Stimulated activated naive CD8-positive, alpha-beta T cell treated with anti-CD3 and anti-CD28 coated beads, Interleukin-15, Interleukin-2, amounts not matched to agents 100 ng/mL and 50 ng/mL, for 24 hours (primary cell): ENCODE measurements around the gene ATG5.

Experiments
- H3K27ac Mint-ChIP-seq: one replicate; pipeline ENCODE4 v1.8.0; 2021; ENCODE audit warnings: mild to moderate bottlenecking, mixed read lengths
- H3K27me3 Mint-ChIP-seq: one replicate; pipeline ENCODE4 v1.8.0; 2021; ENCODE audit warnings: mixed read lengths
- H3K36me3 Mint-ChIP-seq: one replicate; pipeline ENCODE4 v1.8.0; 2021; ENCODE audit warnings: low read depth, mixed read lengths
- H3K4me1 Mint-ChIP-seq: one replicate; pipeline ENCODE4 v1.8.0; 2021; ENCODE audit warnings: low read depth, mixed read lengths
- H3K4me3 Mint-ChIP-seq: one replicate; pipeline ENCODE4 v1.8.0; 2021; ENCODE audit warnings: mild to moderate bottlenecking, mixed read lengths
- H3K9me3 Mint-ChIP-seq: one replicate; pipeline ENCODE4 v1.8.0; 2021; ENCODE audit warnings: mixed read lengths

The ATG5 gene

GRCh38 chr6:106325336-106326178 lies at the start of gene ATG5:
Gene ATG5 (minus strand): TSS chr6:106325760. CDS start chr6:106316208, 9,552 bp downstream.
- peak within 1 kb of the TSS; percentile 98 for H3K27ac Mint-ChIP-seq
- H3K9me3 Mint-ChIP-seq = no peaks in the 10 kb centered on the region
- peaks cover 22% of the 10 kb centered on the region for H3K36me3 Mint-ChIP-seq
- peaks cover 47% of the 10 kb centered on the region for H3K4me1 Mint-ChIP-seq
- H3K4me3 Mint-ChIP-seq = peak within 1 kb of the TSS; percentile 97
- peaks cover 16% of the 10 kb centered on the region for H3K27me3 Mint-ChIP-seq

- H3K27me3 Mint-ChIP-seq = peaks cover 11% of the 10 kb centered on the region
- H3K27ac Mint-ChIP-seq = peak overlapping the region; percentile 84
- peak overlapping the region; percentile 45 for H3K4me3 Mint-ChIP-seq
- H3K36me3 Mint-ChIP-seq = no peaks in the 10 kb centered on the region
- H3K9me3 Mint-ChIP-seq = no peaks in the 10 kb centered on the region
- H3K4me1 Mint-ChIP-seq = peaks cover 21% of the 10 kb centered on the region
Observed at GRCh38 chr6:106373502-106374239, 48.1 kb upstream of the ATG5 start.

DNA sequence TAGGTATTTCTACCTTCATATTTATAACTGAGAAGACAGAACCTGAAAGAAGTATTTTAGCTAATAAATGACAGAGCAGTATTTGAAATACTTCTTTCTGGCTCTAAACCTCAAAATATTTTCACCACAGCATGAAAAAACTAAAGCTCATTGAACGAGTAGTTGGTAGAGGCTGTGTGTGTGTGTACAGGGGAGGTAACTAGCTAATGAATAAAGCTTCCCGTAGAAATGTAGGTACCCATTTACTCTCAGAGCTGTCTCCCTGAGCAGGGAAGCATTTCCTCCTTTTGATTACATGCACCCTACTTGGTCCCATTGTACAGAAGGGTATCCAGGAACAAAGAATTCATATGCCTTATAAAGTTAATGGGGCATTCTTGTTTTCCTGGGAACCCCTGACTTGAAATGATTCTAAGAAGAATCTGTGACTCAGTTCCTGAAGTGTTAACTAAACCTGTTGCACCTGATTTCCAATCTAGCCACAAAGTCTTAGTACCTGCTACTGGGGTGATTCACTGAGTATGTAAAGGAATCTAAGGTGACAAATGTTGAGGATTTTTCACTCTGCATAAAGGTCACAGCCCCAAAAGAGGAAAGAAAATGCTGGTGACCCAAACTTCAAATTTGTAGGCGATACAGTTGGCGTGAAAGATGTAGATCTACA lies 47.4 kb upstream of the ATG5 start:
- no peaks in the 10 kb centered on the region for H3K9me3 Mint-ChIP-seq
- H3K27ac Mint-ChIP-seq = peak overlapping the region; percentile 27
- H3K27me3 Mint-ChIP-seq = peaks cover 8% of the 10 kb centered on the region

DNA sequence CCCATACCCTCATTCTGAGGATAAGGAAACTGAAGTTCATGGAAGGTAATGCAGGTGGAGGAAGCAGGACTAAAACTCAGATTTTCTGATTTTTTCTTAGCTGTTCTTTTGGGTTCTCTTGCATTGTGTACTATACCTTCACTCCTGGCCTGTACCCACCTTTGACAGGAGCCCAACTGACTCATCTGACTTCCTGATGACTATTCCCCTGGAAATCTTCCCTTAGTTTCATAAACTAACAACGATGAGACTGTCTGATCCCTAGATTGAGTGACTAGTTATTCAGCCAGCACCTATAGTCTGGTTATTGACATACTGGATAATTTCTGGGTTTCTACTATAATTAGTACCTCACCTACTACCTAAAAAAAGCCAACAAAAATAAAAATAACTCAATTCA lies 45.1 kb upstream of the ATG5 start:
- peaks cover 21% of the 10 kb centered on the region for H3K4me1 Mint-ChIP-seq

More for the DNA sequence above, 47.4 kb upstream of the ATG5 start:
- Mint-ChIP-seq H3K36me3 (no peaks in the 10 kb centered on the region), H3K4me3 (peak overlapping the region; percentile 42), H3K4me1 (peaks cover 21% of the 10 kb centered on the region)

DNA sequence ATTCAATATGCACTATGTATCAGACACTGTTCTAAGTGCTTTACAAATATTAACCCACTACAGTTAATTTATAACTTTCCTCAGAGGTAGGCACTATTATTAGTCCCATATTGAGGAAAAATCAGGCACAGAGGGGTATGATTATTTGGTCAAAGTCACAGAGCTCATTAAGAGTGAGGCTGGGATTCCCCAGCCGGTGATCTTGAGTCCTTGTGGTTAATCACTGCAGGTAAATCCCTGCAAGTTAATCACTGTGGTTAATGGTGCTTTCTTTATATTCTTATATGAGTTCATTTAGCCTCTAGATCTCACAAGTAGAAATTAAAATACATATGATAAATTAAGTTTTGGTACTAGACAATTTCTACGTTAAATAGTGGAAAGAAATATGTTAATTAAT lies 44.2 kb upstream of the ATG5 start:
- no peak overlapping the region for H3K4me3 Mint-ChIP-seq
- peaks cover 21% of the 10 kb centered on the region for H3K4me1 Mint-ChIP-seq
- H3K36me3 Mint-ChIP-seq = no peaks in the 10 kb centered on the region
- H3K9me3 Mint-ChIP-seq = no peaks in the 10 kb centered on the region
- no peak overlapping the region for H3K27ac Mint-ChIP-seq
- H3K27me3 Mint-ChIP-seq = peaks cover 3% of the 10 kb centered on the region

More for the DNA sequence above, 45.1 kb upstream of the ATG5 start:
- peaks cover 3% of the 10 kb centered on the region for H3K27me3 Mint-ChIP-seq
- no peaks in the 10 kb centered on the region for H3K36me3 Mint-ChIP-seq
- no peak overlapping the region for H3K4me3 Mint-ChIP-seq
- H3K9me3 Mint-ChIP-seq = no peaks in the 10 kb centered on the region
- H3K27ac Mint-ChIP-seq = no peak overlapping the region

DNA sequence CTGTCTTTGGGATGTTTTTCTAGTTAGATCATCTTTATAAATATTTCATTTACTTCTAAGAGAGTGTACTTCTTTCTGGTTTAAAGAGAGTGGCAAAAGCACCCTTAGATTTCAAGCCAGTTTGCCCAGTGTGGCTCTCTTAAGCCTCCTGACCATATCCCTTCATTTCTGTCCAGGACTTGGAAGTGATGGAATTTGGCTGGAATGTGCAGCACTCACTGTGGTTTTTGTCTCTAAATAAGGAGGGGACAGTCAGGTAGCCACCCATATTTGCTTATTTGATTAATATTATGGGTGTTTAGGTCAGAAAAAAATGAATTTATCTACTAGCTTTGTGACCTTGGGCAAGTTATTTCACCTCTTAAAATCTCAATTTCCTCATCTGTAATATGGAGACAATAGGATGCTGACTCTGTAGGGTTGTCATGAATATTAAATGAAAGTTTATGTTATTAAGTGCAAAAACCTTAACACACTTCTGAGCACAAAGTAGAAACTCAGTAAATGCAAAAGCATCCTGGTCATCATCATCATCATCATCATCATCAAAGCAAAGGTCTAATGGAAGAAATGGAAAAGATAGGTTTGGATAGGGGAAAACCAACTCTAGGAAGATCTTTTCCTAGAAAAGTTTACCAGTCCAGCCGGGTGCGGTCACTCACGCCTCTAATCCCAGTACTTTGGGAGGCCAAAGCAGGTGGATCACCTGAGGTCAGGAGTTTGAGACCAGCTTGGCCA lies 38.0 kb upstream of the ATG5 start:
- peaks cover 12% of the 10 kb centered on the region for H3K4me1 Mint-ChIP-seq
- H3K36me3 Mint-ChIP-seq = no peaks in the 10 kb centered on the region
- H3K9me3 Mint-ChIP-seq = no peaks in the 10 kb centered on the region
- no peak overlapping the region for H3K27ac Mint-ChIP-seq
- H3K27me3 Mint-ChIP-seq = peaks cover 37% of the 10 kb centered on the region
- H3K4me3 Mint-ChIP-seq = no peak overlapping the region

- Mint-ChIP-seq H3K27me3 (peaks cover 60% of the 10 kb centered on the region), H3K4me1 (peaks cover 12% of the 10 kb centered on the region), H3K27ac (no peak overlapping the region), H3K36me3 (no peaks in the 10 kb centered on the region), H3K9me3 (no peaks in the 10 kb centered on the region), H3K4me3 (peak overlapping the region; percentile 73)
Observed at GRCh38 chr6:106360989-106361430, 35.5 kb upstream of the ATG5 start.

- peaks cover 12% of the 10 kb centered on the region for H3K4me1 Mint-ChIP-seq
- no peaks in the 10 kb centered on the region for H3K36me3 Mint-ChIP-seq
- peaks cover 65% of the 10 kb centered on the region for H3K27me3 Mint-ChIP-seq
- H3K4me3 Mint-ChIP-seq = peak within 1 kb of the TSS; percentile 73
- H3K27ac Mint-ChIP-seq = no peak within 1 kb of the TSS
- no peaks in the 10 kb centered on the region for H3K9me3 Mint-ChIP-seq
Observed at GRCh38 chr6:106360410-106360988, 34.9 kb upstream of the ATG5 start, which contains the start of gene CRYBG1. Gene CRYBG1 (plus strand): TSS chr6:106360717. CDS start chr6:106360909, 192 bp downstream.

GRCh38 chr6:106359959-106360409 lies 34.4 kb upstream of the ATG5 start:
- peaks cover 12% of the 10 kb centered on the region for H3K4me1 Mint-ChIP-seq
- H3K9me3 Mint-ChIP-seq = no peaks in the 10 kb centered on the region
- no peak overlapping the region for H3K27ac Mint-ChIP-seq
- H3K36me3 Mint-ChIP-seq = no peaks in the 10 kb centered on the region
- H3K4me3 Mint-ChIP-seq = peak overlapping the region; percentile 63
- peaks cover 69% of the 10 kb centered on the region for H3K27me3 Mint-ChIP-seq

GRCh38 chr6:106356378-106356777 lies 30.8 kb upstream of the ATG5 start:
- no peaks in the 10 kb centered on the region for H3K36me3 Mint-ChIP-seq
- peaks cover 11% of the 10 kb centered on the region for H3K4me1 Mint-ChIP-seq
- H3K9me3 Mint-ChIP-seq = no peaks in the 10 kb centered on the region
- H3K27ac Mint-ChIP-seq = no peak overlapping the region
- H3K4me3 Mint-ChIP-seq = no peak overlapping the region
- H3K27me3 Mint-ChIP-seq = peaks cover 73% of the 10 kb centered on the region

GRCh38 chr6:106347219-106347618 lies 21.7 kb upstream of the ATG5 start:
- no peaks in the 10 kb centered on the region for H3K9me3 Mint-ChIP-seq
- H3K4me1 Mint-ChIP-seq = no peaks in the 10 kb centered on the region
- no peaks in the 10 kb centered on the region for H3K36me3 Mint-ChIP-seq
- H3K27ac Mint-ChIP-seq = no peak overlapping the region
- H3K27me3 Mint-ChIP-seq = peaks cover 14% of the 10 kb centered on the region
- H3K4me3 Mint-ChIP-seq = no peak overlapping the region

GRCh38 chr6:106339334-106340029 lies 13.9 kb upstream of the ATG5 start:
- Mint-ChIP-seq H3K27ac (no peak overlapping the region), H3K27me3 (peaks cover 25% of the 10 kb centered on the region), H3K36me3 (no peaks in the 10 kb centered on the region), H3K4me1 (peaks cover 7% of the 10 kb centered on the region), H3K9me3 (no peaks in the 10 kb centered on the region), H3K4me3 (no peak overlapping the region)

DNA sequence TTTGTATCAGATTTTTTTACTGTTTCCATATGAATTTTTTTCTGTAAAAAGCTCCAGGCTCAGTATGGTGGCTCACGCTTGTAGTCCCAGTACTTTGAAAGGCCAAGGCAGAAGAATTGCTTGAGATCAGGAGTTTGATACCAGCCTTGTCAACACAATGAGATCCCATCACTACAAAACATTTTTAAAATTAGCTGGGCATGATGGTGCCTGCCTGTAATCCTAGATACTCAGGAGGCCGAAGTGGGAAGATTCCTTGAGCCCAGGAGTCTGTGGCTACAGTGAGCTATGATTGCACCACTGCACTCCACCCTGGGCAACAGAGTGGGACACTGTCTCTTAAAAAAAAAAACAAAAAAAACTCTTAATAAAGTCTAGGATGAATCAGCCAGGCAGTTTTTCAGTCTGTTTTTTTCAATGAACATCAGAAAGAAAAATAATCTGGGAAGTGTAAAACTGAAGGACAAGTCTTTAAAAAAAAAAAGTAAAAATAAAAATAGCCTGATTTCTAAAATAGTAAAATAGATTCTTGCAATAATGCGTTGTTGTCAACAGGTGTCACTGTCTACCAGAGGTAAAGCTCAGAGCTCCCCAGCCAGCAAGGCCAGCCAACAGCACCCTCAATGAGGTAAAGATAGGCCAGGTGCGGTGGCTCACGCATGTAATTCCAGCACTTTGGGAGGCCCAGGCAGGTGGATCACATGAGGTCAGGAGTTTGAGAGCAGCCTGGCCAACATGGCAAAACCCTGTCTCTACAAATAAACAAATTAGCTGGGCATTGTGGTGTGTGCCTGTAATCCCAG lies 9.3 kb upstream of the ATG5 start:
- Mint-ChIP-seq H3K27me3 (peaks cover 34% of the 10 kb centered on the region), H3K4me1 (peaks cover 7% of the 10 kb centered on the region), H3K4me3 (no peak overlapping the region), H3K27ac (no peak overlapping the region), H3K9me3 (no peaks in the 10 kb centered on the region), H3K36me3 (no peaks in the 10 kb centered on the region)
